Keratinocyte (primary cell): ENCODE results near the gene SREK1IP1. TPM values are rescaled to one million over a fixed set of nuclear protein-coding genes. Genes with fewer than 3 reads are reported as not detected.

Experiments
- DNase-seq: peaks from one replicate; pipeline ENCODE4 v3.0.0-alpha.2; 2011; ENCODE audit warnings: low read depth, missing footprints, low spot score
- FAIRE-seq: peaks from 2 replicates; lab custom pipeline; 2011; peaks lifted over from hg19 to GRCh38; lab: Jason Lieb, UNC
- H2AFZ ChIP-seq: 2 replicates; pipeline ENCODE4 v1.6.0; 2012; ENCODE audit warnings: low read length, control low read depth, inconsistent platforms; ENCODE audit not compliant: control insufficient read depth
- H3K27ac ChIP-seq: 2 replicates; pipeline ENCODE4 v1.5.1; 2011; ENCODE audit warnings: low read length; ENCODE audit not compliant: control insufficient read depth, insufficient read depth
- H3K27me3 ChIP-seq: 3 replicates; pipeline ENCODE4 v1.6.0; 2011; ENCODE audit warnings: low read length; ENCODE audit not compliant: control insufficient read depth, insufficient read depth; ENCODE audit errors: extremely low read depth
- H3K36me3 ChIP-seq, 2 experiments: 2 replicates in 1 of 2; 3 replicates in 1 of 2; pipeline ENCODE4 v1.5.1; 2011; ENCODE audit warnings: low read length in 2 of 2, mild to moderate bottlenecking in 1 of 2; ENCODE audit not compliant: control insufficient read depth in 2 of 2, insufficient read depth in 2 of 2; ENCODE audit errors: extremely low read depth in 1 of 2
- H3K4me1 ChIP-seq: 3 replicates; pipeline ENCODE4 v1.5.1; 2011; ENCODE audit warnings: low read length; ENCODE audit not compliant: control insufficient read depth, insufficient read depth; ENCODE audit errors: extremely low read depth
- H3K4me2 ChIP-seq: 3 replicates; pipeline ENCODE4 v1.6.0; 2011; ENCODE audit warnings: low read depth, low read length; ENCODE audit not compliant: control insufficient read depth, insufficient read depth; ENCODE audit errors: extremely low read depth
- H3K4me3 ChIP-seq, 3 experiments: fragments of 200-600 bp in 1 of 3; sonication (generic) in 1 of 3; 2 replicates in 2 of 3; 3 replicates in 1 of 3; pipeline ENCODE4 v1.5.1; 2011 to 2016; ENCODE audit warnings: low read length in 3 of 3, mild to moderate bottlenecking in 3 of 3, control low read depth in 2 of 3, inconsistent platforms in 1 of 3, low read depth in 1 of 3, mixed read lengths in 1 of 3, mixed run types in 1 of 3, moderate library complexity in 1 of 3; ENCODE audit not compliant: control insufficient read depth in 2 of 3, insufficient read depth in 2 of 3; ENCODE audit errors: extremely low read depth in 1 of 3
- H3K79me2 ChIP-seq: 2 replicates; pipeline ENCODE4 v1.6.0; 2012; ENCODE audit warnings: low read length; ENCODE audit not compliant: control insufficient read depth, insufficient read depth
- H3K9ac ChIP-seq: 3 replicates; pipeline ENCODE4 v1.6.0; 2011; ENCODE audit warnings: low read length; ENCODE audit not compliant: control insufficient read depth, insufficient read depth; ENCODE audit errors: extremely low read depth
- H3K9me1 ChIP-seq: 3 replicates; pipeline ENCODE4 v1.6.0; 2011; ENCODE audit warnings: low read length; ENCODE audit not compliant: control insufficient read depth, insufficient read depth; ENCODE audit errors: extremely low read depth
- H3K9me3 ChIP-seq: 2 replicates; pipeline ENCODE4 v1.5.1; 2012; ENCODE audit warnings: low read depth, low read length; ENCODE audit not compliant: control insufficient read depth
- H4K20me1 ChIP-seq: 3 replicates; pipeline ENCODE4 v1.6.0; 2011; ENCODE audit warnings: low read length; ENCODE audit not compliant: control insufficient read depth, insufficient read depth; ENCODE audit errors: extremely low read depth
- EZH2 ChIP-seq: IDR thresholded peaks from one replicate; pipeline ENCODE4 v1.6.1; 2012; ENCODE audit warnings: inconsistent platforms, mild to moderate bottlenecking, low read length, moderate library complexity
- dilution Hi-C: fragments of 300-500 bp; cut with MboI; formaldehyde crosslinking; loops from one replicate; pipeline ENCODE4 v1.7.0; 2020; ENCODE audit warnings: low sequenced_read_pairs; ENCODE audit not compliant: extremely low pct_ligation_motif_present
- polyA plus RNA-seq, 5 experiments: library from polyadenylated mRNA; depleted of rRNA in 3 of 5; stranded (reverse) in 3 of 5; stranded (forward) in 1 of 5; unstranded in 1 of 5; fragments of >200 nt; gene quantifications; 1 replicate in 1 of 5; 2 replicates in 3 of 5; 3 replicates in 1 of 5; pipeline versions ENCODE4 v1.2.1 to v1.2.3, GENCODE V29; 2011 to 2012; ENCODE audit warnings: missing spikeins in 2 of 5, low read depth in 1 of 5, low replicate concordance in 1 of 5
- TF ChIP-seq, protein P1 (sequence below), 3 experiments: IDR thresholded peaks in 1 of 3; conservative IDR thresholded peaks in 1 of 3; optimal IDR thresholded peaks in 1 of 3; 2 replicates in 2 of 3; 3 replicates in 1 of 3; pipeline versions ENCODE3 to v1.5.1; 2011; ENCODE audit warnings: low read length in 3 of 3, mild to moderate bottlenecking in 3 of 3, moderate library complexity in 2 of 3, control low read depth in 1 of 3, inconsistent platforms in 1 of 3; ENCODE audit not compliant: insufficient read depth in 2 of 3; ENCODE audit errors: extremely low read depth in 1 of 3

The SREK1IP1 gene
- polyA plus RNA-seq, 1 donor (not counting 4 experiments of a cell fraction or from before 2014, with no cell fraction given): 10.8 TPM

DNA sequence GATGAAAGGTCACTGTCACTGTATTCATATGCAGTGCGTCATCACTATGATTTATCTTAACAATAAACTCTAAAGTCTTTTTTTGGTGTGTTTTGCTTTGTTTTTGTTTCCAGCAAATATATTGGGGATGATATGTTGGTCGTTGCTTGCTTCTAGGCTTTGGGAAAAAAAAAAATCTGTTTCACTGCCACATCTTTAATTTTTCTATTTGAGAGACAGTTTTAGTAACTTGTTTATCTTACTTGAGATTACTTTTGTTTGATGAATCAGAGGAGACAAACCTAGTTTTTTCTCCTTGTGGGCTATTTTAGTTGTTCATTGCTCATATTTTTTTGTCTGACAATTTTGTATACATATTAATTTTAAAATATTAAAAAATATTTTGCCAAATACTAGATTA is 19.7 kb upstream of the SREK1IP1 start:
- no peaks in the 10 kb centered on the region for H3K27me3 ChIP-seq
- H3K4me3 ChIP-seq: no peak overlapping the region
- no peaks in the 10 kb centered on the region for H3K9me1 ChIP-seq
- H3K79me2 ChIP-seq: no peaks in the 10 kb centered on the region
- peaks cover 5% of the 10 kb centered on the region for H4K20me1 ChIP-seq
- no peak overlapping the region for H2AFZ ChIP-seq
- H3K4me2 ChIP-seq: no peak overlapping the region
- no peak overlapping the region for H3K27ac ChIP-seq
- FAIRE-seq (no peak), DNase-seq (no peak)
- no peak overlapping the region for H3K9ac ChIP-seq
- dilution Hi-C loops: no loop called here
- H3K9me3 ChIP-seq: no peaks in the 10 kb centered on the region
- no peak for TF ChIP-seq EZH2
- TF ChIP-seq, protein P1, sequence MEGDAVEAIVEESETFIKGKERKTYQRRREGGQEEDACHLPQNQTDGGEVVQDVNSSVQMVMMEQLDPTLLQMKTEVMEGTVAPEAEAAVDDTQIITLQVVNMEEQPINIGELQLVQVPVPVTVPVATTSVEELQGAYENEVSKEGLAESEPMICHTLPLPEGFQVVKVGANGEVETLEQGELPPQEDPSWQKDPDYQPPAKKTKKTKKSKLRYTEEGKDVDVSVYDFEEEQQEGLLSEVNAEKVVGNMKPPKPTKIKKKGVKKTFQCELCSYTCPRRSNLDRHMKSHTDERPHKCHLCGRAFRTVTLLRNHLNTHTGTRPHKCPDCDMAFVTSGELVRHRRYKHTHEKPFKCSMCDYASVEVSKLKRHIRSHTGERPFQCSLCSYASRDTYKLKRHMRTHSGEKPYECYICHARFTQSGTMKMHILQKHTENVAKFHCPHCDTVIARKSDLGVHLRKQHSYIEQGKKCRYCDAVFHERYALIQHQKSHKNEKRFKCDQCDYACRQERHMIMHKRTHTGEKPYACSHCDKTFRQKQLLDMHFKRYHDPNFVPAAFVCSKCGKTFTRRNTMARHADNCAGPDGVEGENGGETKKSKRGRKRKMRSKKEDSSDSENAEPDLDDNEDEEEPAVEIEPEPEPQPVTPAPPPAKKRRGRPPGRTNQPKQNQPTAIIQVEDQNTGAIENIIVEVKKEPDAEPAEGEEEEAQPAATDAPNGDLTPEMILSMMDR (optimal IDR thresholded peaks at IDR 0.05 in 1 of 3, IDR thresholded peaks at IDR 0.05 in 1 of 3, conservative IDR thresholded peaks at IDR 0.05 in 1 of 3; ENCODE audit: extremely low read depth in 1 of 3, insufficient read depth in 2 of 3, low read length in 3 of 3): no peak
- peaks cover 0 to 3% of the 10 kb centered on the region in 2 experiments for H3K36me3 ChIP-seq
- H3K4me1 ChIP-seq: peaks cover 8% of the 10 kb centered on the region

DNA sequence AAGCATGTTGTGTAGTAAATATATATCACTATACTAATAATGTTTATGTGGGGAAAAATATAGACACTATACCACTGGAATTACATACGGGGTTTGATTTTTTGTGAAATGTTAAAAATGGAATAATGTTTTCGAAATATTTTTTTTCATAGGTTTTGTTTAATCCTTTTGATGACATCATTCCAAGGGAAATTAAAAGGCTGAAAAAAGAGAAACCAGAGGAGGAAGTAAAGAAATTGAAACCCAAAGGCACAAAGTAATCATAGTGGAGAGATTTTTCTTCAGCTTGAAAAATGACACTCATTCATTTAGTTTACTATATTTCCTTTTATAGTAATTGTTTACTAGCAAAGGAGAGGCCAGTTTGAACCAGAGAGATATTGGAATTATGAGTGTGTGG is 17.9 kb upstream of the SREK1IP1 start:
- dilution Hi-C loops: no loop called here
- Histone ChIP-seq H3K27ac (no peak overlapping the region), H3K4me3 (no peak overlapping the region), H3K36me3 (peaks cover 0 to 3% of the 10 kb centered on the region in 2 experiments), H3K9me3 (no peaks in the 10 kb centered on the region), H4K20me1 (peaks cover 5% of the 10 kb centered on the region), H2AFZ (no peak overlapping the region), H3K27me3 (no peaks in the 10 kb centered on the region), H3K9ac (no peak overlapping the region), H3K4me1 (peaks cover 8% of the 10 kb centered on the region), H3K4me2 (no peak overlapping the region), H3K9me1 (no peaks in the 10 kb centered on the region), H3K79me2 (no peaks in the 10 kb centered on the region)
- FAIRE-seq (no peak), DNase-seq (no peak)
- TF ChIP-seq, protein P1 (optimal IDR thresholded peaks at IDR 0.05 in 1 of 3, IDR thresholded peaks at IDR 0.05 in 1 of 3, conservative IDR thresholded peaks at IDR 0.05 in 1 of 3; ENCODE audit: extremely low read depth in 1 of 3, insufficient read depth in 2 of 3, low read length in 3 of 3): no peak
- TF ChIP-seq EZH2: no peak
